GM23248 (cell line): ENCODE measurements around the gene NDUFB11.

Source experiments
- EZH2 ChIP-seq: fragments of 200-600 bp; sonication (generic); IDR thresholded peaks from 2 replicates; pipeline ENCODE4 v1.6.1; 2018; ENCODE audit warnings: antibody characterized with exemption, mild to moderate bottlenecking; ENCODE audit not compliant: insufficient read depth, poor library complexity, severe bottlenecking
- EZH2phosphoT487 ChIP-seq: fragments of 200-600 bp; sonication (generic); IDR thresholded peaks from 2 replicates; pipeline ENCODE4 v1.6.1; 2018; ENCODE audit warnings: antibody characterized with exemption, moderate library complexity, mild to moderate bottlenecking, low read depth; ENCODE audit not compliant: insufficient read depth

DNA sequence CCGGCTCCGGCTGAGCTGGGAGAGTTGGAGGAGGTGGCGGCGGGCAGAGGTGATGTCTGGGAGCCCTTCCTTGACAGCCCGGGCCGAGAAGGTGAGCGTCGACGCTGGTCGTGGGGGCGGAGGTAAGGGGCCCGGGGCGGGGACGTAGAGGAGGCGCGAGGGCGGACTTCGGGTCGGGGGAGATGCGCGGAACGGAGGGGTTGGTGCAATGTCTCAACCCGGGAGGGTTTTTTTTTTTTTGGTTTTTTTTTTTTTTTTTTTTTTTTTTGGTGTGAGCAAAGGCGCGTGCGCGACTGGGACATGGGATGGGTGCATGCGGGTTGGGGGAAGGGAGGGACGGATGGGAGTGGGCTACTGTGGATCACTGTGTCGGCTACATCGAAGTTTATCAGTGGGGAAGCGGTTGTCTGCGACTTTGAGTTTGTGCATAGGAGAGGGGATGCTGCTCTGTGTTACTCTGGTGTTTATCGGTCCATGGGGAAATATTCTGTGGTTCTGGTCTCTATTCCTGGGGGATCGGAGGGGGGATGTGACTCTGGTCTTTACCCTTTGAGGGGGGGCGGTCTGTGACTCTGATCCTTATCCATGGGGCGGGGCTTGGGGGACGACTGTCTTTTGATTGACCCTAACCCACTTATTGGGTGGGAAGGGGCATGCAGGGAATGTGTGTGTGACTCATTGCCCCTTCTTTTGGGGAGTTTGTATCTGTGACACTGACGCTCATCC, 1.1 kb upstream of the NDUFB11 start:
- TF ChIP-seq EZH2 (no peak), EZH2phosphoT487 (no peak)
